NCI-H1092 (cell line): ENCODE measurements around the gene LXN.
"Not testable (repeated sequence)": the region's sequence is repeated elsewhere in the genome, so short reads cannot be mapped to it uniquely, and the experiment has no call there.

Source experiments
- DNase-seq: peaks from one replicate; lab custom pipeline; 2025; lab: John Stamatoyannopoulos, UW

The LXN gene

GRCh38 chr3:158672215-158673176 is at the start of gene LXN:
LXN (minus strand) TSS chr3:158672648; CDS start chr3:158672478, 170 bp downstream.
- no peak for DNase-seq

- no peak for DNase-seq
These were observed 49.7 kb upstream of the LXN start for GRCh38 chr3:158722108-158722507.

GRCh38 chr3:158718490-158719170 is 46.2 kb upstream of the LXN start:
- DNase-seq = no peak

GRCh38 chr3:158717576-158717975 is 45.1 kb upstream of the LXN start:
- no peak for DNase-seq

- no peak for DNase-seq
These were observed 40.6 kb upstream of the LXN start for GRCh38 chr3:158713094-158713499.

- no peak for DNase-seq
These were observed 40.0 kb upstream of the LXN start for GRCh38 chr3:158712443-158712842.

- no peak for DNase-seq
These were observed 39.4 kb upstream of the LXN start for GRCh38 chr3:158711886-158712285.

GRCh38 chr3:158710601-158711000 is 38.2 kb upstream of the LXN start:
- DNase-seq = no peak

- DNase-seq = no peak
These were observed 37.2 kb upstream of the LXN start for GRCh38 chr3:158709666-158710083.

GRCh38 chr3:158703566-158703965 is 31.1 kb upstream of the LXN start:
- no peak for DNase-seq

GRCh38 chr3:158702815-158703481 is 30.5 kb upstream of the LXN start:
- DNase-seq = no peak

GRCh38 chr3:158701420-158702065 is 29.1 kb upstream of the LXN start:
- DNase-seq = no peak

GRCh38 chr3:158700559-158700958 is 28.1 kb upstream of the LXN start:
- no peak for DNase-seq

GRCh38 chr3:158696618-158697017 is 24.2 kb upstream of the LXN start:
- no peak for DNase-seq

GRCh38 chr3:158693866-158694456 is 21.5 kb upstream of the LXN start:
- DNase-seq = not testable (repeated sequence)

GRCh38 chr3:158685159-158685558 is 12.7 kb upstream of the LXN start:
- no peak for DNase-seq

- no peak for DNase-seq
These were observed 10.9 kb upstream of the LXN start for GRCh38 chr3:158683230-158683962.

GRCh38 chr3:158680861-158681260 is 8.4 kb upstream of the LXN start:
- DNase-seq = no peak

GRCh38 chr3:158679547-158680000 is 7.1 kb upstream of the LXN start:
- no peak for DNase-seq

GRCh38 chr3:158678687-158679086 is 6.2 kb upstream of the LXN start:
- DNase-seq = no peak

GRCh38 chr3:158671821-158672214 is 630 bp downstream of the LXN start:
- DNase-seq = no peak
